Activated CD4-positive, alpha-beta memory T cell treated with anti-CD3 and anti-CD28 coated beads, Interleukin-2, amount 10 ng/mL, durations not matched to agents 7 days and 5 days (primary cell): Measurements from ENCODE around the gene AMPH. TPM values are rescaled to one million over a fixed set of nuclear protein-coding genes. Genes with fewer than 3 reads are reported as not detected.
"Not testable (repeated sequence)": the region's sequence is repeated elsewhere in the genome, so short reads cannot be mapped to it uniquely, and the experiment has no call there.

Experiments used
- CTCF ChIA-PET: fragments of 350-600 bp; sonication (Branson Sonifier 250); formaldehyde crosslinking; loops from one replicate; lab custom pipeline; 2021; ENCODE audit warnings: antibody characterized with exemption, inconsistent platforms; lab: Charles Lee
- POLR2A ChIA-PET: fragments of 350-600 bp; sonication (Branson Sonifier 250); formaldehyde crosslinking; loops from one replicate; lab custom pipeline; 2021; ENCODE audit warnings: antibody characterized with exemption; lab: Charles Lee
- DNase-seq: peaks from one replicate; pipeline ENCODE4 v3.0.0-alpha.2; 2020
- H3K27ac Mint-ChIP-seq: one replicate; pipeline ENCODE4 v1.8.0; 2021; ENCODE audit warnings: mild to moderate bottlenecking, mixed read lengths
- H3K27me3 Mint-ChIP-seq: one replicate; pipeline ENCODE4 v1.8.0; 2021; ENCODE audit warnings: mixed read lengths
- H3K36me3 Mint-ChIP-seq: one replicate; pipeline ENCODE4 v1.8.0; 2021; ENCODE audit warnings: low read depth, mixed read lengths
- H3K4me1 Mint-ChIP-seq: one replicate; pipeline ENCODE4 v1.8.0; 2021; ENCODE audit warnings: mixed read lengths
- H3K4me3 Mint-ChIP-seq: one replicate; pipeline ENCODE4 v1.8.0; 2021; ENCODE audit warnings: mild to moderate bottlenecking, mixed read lengths
- H3K9me3 Mint-ChIP-seq: one replicate; pipeline ENCODE4 v1.8.0; 2021; ENCODE audit warnings: mixed read lengths
- total RNA-seq, 2 experiments: library from RNA; stranded (reverse); gene quantifications; one replicate each; pipeline ENCODE4 v1.2.3, GENCODE V29; 2021

Gene AMPH
- total RNA-seq, 2 experiments from 2014 or later: not detected

GRCh38 chr7:38594949-38595348 is 36.2 kb downstream of the AMPH start:
- CTCF ChIA-PET: no interaction called here
- Mint-ChIP-seq H3K4me3 (no peak overlapping the region), H3K27me3 (peaks cover 2% of the 10 kb centered on the region), H3K9me3 (no peaks in the 10 kb centered on the region), H3K4me1 (no peaks in the 10 kb centered on the region), H3K36me3 (no peaks in the 10 kb centered on the region), H3K27ac (no peak overlapping the region)
- DNase-seq: no peak
- POLR2A ChIA-PET: no interaction called here

- Mint-ChIP-seq H3K27ac (no peak overlapping the region), H3K9me3 (no peaks in the 10 kb centered on the region), H3K4me1 (no peaks in the 10 kb centered on the region), H3K27me3 (peaks cover 2% of the 10 kb centered on the region), H3K36me3 (no peaks in the 10 kb centered on the region), H3K4me3 (no peak overlapping the region)
- ChIA-PET CTCF (no interaction called here), POLR2A (interaction anchor here (1.1 kb wide), 1 partner anchor 12 kb away, joined by 3 read pairs; no protein-coding TSS in a partner anchor)
- DNase-seq: no peak
These were observed 38.4 kb downstream of the AMPH start for GRCh38 chr7:38592737-38593288.

DNA sequence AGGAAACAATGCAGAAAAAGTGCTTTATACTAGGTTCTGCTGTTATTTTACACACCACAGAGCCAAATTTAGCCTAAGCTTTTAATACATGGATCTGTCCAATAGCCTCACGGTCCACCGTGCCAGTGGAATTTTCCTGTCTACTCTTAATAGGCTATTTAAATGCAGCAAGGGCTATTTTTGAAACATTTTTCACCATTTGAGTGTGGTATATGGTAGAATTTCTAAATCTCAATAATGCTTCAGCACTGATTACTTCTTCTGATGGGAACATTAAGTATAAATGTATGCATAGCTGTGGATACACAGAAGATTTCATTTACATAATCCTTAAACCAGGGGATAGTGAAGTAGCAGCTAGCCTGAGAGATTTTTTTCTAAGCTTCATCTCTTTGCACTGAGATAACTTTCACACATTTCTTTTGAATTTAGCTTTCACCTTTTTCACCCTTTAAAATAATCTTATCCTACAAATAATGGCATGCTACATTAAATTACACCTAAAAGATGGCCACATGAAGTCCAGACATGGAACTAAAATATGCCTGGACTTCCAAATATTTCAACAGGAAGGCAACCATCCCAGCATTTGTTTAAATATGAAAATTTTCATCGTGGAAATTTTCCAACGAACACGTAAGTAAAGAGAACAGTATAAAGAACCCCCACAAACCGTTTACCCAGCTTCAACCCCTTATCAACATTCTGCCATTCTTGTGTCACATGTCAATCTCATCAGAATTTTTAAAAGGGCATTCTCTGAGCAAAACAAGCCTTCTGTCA is 45.4 kb downstream of the AMPH start:
- Mint-ChIP-seq H3K4me1 (no peaks in the 10 kb centered on the region), H3K27ac (no peak overlapping the region), H3K9me3 (no peaks in the 10 kb centered on the region), H3K27me3 (peaks cover 4% of the 10 kb centered on the region), H3K4me3 (no peak overlapping the region), H3K36me3 (no peaks in the 10 kb centered on the region)
- ChIA-PET CTCF (interaction anchor here (0.8 kb wide), 1 partner anchor 370 kb away, joined by 3 read pairs; no protein-coding TSS in a partner anchor), POLR2A (no interaction called here)
- no peak for DNase-seq

- POLR2A ChIA-PET: no interaction called here
- H3K9me3 Mint-ChIP-seq: no peaks in the 10 kb centered on the region
- CTCF ChIA-PET: no interaction called here
- no peaks in the 10 kb centered on the region for H3K36me3 Mint-ChIP-seq
- H3K27me3 Mint-ChIP-seq: peaks cover 4% of the 10 kb centered on the region
- no peak for DNase-seq
- no peak overlapping the region for H3K4me3 Mint-ChIP-seq
- H3K27ac Mint-ChIP-seq: no peak overlapping the region
- no peaks in the 10 kb centered on the region for H3K4me1 Mint-ChIP-seq
These were observed 46.5 kb downstream of the AMPH start for GRCh38 chr7:38584443-38585210.

DNA sequence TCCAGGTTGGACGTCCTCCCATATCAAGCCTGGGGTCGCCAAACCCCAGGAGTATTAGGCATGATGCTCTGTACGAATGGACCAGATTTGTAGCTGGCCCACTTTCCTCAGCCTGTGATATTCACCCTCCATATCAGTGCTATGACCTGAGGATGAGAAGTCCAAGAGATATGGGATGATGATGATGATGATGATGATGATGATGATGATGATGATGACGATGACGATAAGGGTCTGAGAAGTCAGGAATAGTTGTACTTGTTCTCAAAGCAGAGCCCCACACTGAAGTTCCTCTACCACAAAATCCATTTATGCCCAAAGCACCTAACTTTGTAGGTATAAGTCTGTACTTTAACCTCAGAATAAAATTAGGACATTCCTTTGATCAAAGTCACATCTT is 50.7 kb downstream of the AMPH start:
- Mint-ChIP-seq H3K27ac (no peak overlapping the region), H3K4me3 (no peak overlapping the region), H3K27me3 (peaks cover 7% of the 10 kb centered on the region), H3K4me1 (no peaks in the 10 kb centered on the region), H3K9me3 (peaks cover 8% of the 10 kb centered on the region), H3K36me3 (no peaks in the 10 kb centered on the region)
- CTCF ChIA-PET: no interaction called here
- POLR2A ChIA-PET: no interaction called here
- DNase-seq: no peak

GRCh38 chr7:38574086-38574485 is 57.1 kb downstream of the AMPH start:
- H3K4me3 Mint-ChIP-seq: no peak overlapping the region
- H3K27me3 Mint-ChIP-seq: peaks cover 2% of the 10 kb centered on the region
- H3K36me3 Mint-ChIP-seq: no peaks in the 10 kb centered on the region
- H3K9me3 Mint-ChIP-seq: peaks cover 9% of the 10 kb centered on the region
- DNase-seq: no peak
- H3K27ac Mint-ChIP-seq: no peak overlapping the region
- POLR2A ChIA-PET: no interaction called here
- CTCF ChIA-PET: no interaction called here
- no peaks in the 10 kb centered on the region for H3K4me1 Mint-ChIP-seq

DNA sequence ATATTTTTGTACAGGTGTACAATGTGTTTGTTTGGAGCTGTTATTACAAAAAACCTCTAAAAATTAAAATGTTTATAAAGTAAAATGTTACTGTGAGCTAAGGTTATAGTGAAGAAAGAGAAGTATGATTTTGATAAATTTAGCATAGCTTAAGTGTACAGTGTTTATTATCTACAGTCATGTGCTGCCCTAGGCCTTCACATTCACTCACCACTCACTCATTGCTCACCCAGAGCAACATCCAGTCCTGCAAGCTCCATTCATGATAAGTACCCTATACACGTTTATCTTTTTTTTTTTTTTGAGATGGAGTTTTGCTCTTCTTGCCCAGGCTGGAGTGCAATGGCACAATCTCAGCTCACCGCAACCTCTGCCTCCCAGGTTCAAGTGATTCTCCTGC is 59.6 kb downstream of the AMPH start:
- H3K4me1 Mint-ChIP-seq, H3K27me3 Mint-ChIP-seq, DNase-seq, H3K36me3 Mint-ChIP-seq, H3K4me3 Mint-ChIP-seq, CTCF ChIA-PET, H3K9me3 Mint-ChIP-seq, H3K27ac Mint-ChIP-seq, POLR2A ChIA-PET: not testable (repeated sequence)

DNA sequence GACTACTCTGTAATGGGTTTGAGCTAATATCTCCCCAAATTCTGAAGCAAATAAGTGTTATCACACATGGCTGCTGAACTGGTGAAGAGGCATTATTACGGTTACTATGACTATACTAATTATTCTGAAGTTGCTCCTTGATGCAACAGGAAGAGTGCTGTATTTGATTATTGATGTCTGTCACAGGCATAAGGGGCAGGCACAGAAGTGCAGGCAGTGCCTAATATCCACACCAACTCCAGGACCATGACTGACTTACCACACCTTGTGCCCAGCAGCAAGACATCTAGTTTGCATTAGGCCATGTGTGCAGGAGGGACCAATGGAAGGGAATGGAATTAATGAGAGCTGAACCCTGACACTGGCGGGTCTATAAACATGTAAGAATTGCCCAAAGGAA is 62.7 kb downstream of the AMPH start:
- Mint-ChIP-seq H3K4me3 (no peak overlapping the region), H3K36me3 (no peaks in the 10 kb centered on the region), H3K27ac (no peak overlapping the region), H3K9me3 (no peaks in the 10 kb centered on the region), H3K4me1 (no peaks in the 10 kb centered on the region), H3K27me3 (no peaks in the 10 kb centered on the region)
- POLR2A ChIA-PET: interaction anchor here (1.2 kb wide), 1 partner anchor 9 kb away, joined by 3 read pairs; no protein-coding TSS in a partner anchor
- CTCF ChIA-PET: no interaction called here
- no peak for DNase-seq

DNA sequence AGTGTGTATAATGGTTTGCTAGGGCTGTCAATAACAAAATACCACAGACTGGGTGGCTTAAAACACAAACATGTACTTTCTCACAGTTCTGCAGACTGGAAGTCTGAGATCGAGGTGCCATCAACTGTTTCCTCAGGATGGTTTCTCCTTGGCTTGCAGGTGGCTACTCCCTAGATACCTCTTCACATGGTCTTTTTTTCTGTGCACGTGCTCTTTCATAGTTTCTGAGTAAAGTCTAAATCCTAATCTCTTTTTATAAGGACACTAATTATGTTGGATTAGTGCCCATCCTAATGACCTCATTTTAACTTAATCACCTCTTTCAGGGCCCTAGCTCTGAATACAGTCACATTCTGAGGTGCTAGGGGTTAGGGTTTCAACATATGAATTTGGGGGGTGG is 65.9 kb downstream of the AMPH start:
- H3K36me3 Mint-ChIP-seq: no peaks in the 10 kb centered on the region
- ChIA-PET CTCF (no interaction called here), POLR2A (no interaction called here)
- no peaks in the 10 kb centered on the region for H3K4me1 Mint-ChIP-seq
- no peak for DNase-seq
- H3K27me3 Mint-ChIP-seq: peaks cover 2% of the 10 kb centered on the region
- no peak overlapping the region for H3K27ac Mint-ChIP-seq
- H3K4me3 Mint-ChIP-seq: no peak overlapping the region
- no peaks in the 10 kb centered on the region for H3K9me3 Mint-ChIP-seq

DNA sequence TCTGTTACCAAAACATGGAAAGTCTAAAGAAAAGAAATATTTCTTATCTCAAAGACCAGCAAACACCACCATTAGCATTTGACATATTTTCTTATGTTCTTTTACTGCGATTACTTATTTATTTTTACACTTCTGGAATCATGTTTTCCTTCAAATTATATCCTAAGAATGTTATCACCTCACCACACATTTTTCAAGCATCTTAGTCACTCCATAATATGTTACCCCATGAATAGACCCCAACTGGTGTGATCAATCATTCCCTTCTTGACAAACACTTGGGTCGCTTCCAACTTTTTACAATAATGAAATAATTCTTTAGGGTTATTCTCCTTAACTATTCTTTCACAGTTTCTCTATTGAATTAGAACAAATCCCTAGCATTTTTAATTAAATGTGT is 67.4 kb downstream of the AMPH start:
- no peaks in the 10 kb centered on the region for H3K36me3 Mint-ChIP-seq
- no peak overlapping the region for H3K27ac Mint-ChIP-seq
- ChIA-PET POLR2A (no interaction called here), CTCF (no interaction called here)
- H3K9me3 Mint-ChIP-seq: no peaks in the 10 kb centered on the region
- H3K4me3 Mint-ChIP-seq: no peak overlapping the region
- DNase-seq: no peak
- H3K27me3 Mint-ChIP-seq: peaks cover 2% of the 10 kb centered on the region
- no peaks in the 10 kb centered on the region for H3K4me1 Mint-ChIP-seq

GRCh38 chr7:38561166-38561565 is 70.0 kb downstream of the AMPH start:
- no peak for DNase-seq
- Mint-ChIP-seq H3K9me3 (no peaks in the 10 kb centered on the region), H3K4me3 (no peak overlapping the region), H3K27ac (no peak overlapping the region), H3K27me3 (peaks cover 2% of the 10 kb centered on the region), H3K4me1 (no peaks in the 10 kb centered on the region), H3K36me3 (no peaks in the 10 kb centered on the region)
- ChIA-PET CTCF (no interaction called here), POLR2A (no interaction called here)

DNA sequence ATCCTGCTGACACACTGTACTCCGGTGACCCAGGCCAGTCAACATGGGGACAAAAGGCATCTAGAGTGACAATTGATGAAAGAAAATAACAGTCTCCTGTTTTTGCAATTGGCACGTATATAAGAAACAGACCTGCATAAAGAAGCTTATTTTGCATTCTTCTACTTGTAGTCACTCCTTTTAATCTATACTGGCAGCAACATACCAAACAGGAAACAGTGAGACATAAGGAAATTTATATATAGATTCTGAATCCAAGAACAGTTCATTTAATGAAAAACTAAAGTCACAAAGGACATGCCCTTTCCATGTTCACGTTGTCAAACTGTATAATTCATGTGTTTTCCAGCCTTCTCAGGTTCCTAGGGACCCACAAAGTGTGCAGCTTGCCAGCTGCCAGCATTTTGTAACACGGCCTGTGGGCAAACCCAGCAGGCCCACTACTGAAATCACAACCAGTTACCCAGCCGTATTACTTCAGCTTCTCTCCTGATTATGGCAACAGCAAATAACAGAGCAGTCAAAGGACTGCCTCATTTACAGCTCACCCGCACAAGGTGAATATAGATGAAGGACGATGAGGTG is 72.3 kb downstream of the AMPH start:
- H3K9me3 Mint-ChIP-seq: no peaks in the 10 kb centered on the region
- DNase-seq: no peak
- H3K27ac Mint-ChIP-seq: no peak overlapping the region
- no peak overlapping the region for H3K4me3 Mint-ChIP-seq
- POLR2A ChIA-PET: interaction anchor here (1.0 kb wide), 1 partner anchor 9 kb away, joined by 3 read pairs; no protein-coding TSS in a partner anchor
- peaks cover 2% of the 10 kb centered on the region for H3K27me3 Mint-ChIP-seq
- H3K36me3 Mint-ChIP-seq: no peaks in the 10 kb centered on the region
- H3K4me1 Mint-ChIP-seq: no peaks in the 10 kb centered on the region
- CTCF ChIA-PET: no interaction called here

- CTCF ChIA-PET: no interaction called here
- POLR2A ChIA-PET: no interaction called here
These were observed 76.6 kb downstream of the AMPH start for GRCh38 chr7:38554586-38554985.

More at GRCh38 chr7:38554586-38554985, 76.6 kb downstream of the AMPH start:
- Mint-ChIP-seq H3K9me3 (no peaks in the 10 kb centered on the region), H3K36me3 (no peaks in the 10 kb centered on the region), H3K4me1 (no peaks in the 10 kb centered on the region), H3K4me3 (no peak overlapping the region), H3K27me3 (peaks cover 9% of the 10 kb centered on the region), H3K27ac (no peak overlapping the region)
- no peak for DNase-seq
